ENCODE measurements around the gene TMEM236.

TMEM236 gene

DNA sequence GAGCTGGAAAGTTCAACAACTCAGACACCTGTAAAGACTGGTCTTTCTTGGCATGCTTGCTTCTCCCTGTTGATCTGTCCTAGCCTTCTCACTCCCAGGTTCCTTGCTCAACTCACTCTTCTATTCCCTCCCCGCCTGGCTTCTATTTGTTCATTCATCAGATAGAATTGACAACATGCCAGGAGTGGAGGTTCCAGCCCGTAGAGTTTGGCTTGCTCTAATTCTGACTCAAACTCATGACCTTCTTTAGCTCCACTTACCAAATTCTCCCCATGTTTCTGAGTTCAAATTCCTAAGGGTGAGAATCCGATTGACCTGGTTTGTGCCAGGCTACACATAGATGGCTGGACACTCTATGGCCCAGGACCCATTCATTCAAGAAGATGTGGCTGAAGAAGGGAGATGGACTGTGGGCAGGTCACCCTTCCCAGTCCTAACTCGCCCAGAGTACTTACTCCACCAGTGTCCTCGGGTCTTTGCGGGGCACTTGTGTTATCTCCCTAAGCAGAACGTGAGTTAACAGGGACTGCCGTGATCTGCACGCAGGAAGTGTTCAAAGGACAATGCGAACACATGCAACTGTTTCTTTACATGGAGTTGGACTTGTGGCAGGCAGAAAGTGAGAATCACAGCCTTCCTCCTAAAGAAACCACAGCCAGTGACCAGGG is 4.0 kb upstream of the TMEM236 start:
- in situ Hi-C loops (cut with HindIII; ENCODE audit: low pct_unique_long_range_greater_than_20kb, low sequenced_read_pairs): no loop called here
- no peak for TF ChIP-seq JUND (IDR thresholded peaks at IDR 0.05; ENCODE audit: low read depth)
- DNase-seq (ENCODE audit: low read depth in 1 of 2, low spot score in 1 of 2): peak in 1 of 2 experiments; percentile 31

DNA sequence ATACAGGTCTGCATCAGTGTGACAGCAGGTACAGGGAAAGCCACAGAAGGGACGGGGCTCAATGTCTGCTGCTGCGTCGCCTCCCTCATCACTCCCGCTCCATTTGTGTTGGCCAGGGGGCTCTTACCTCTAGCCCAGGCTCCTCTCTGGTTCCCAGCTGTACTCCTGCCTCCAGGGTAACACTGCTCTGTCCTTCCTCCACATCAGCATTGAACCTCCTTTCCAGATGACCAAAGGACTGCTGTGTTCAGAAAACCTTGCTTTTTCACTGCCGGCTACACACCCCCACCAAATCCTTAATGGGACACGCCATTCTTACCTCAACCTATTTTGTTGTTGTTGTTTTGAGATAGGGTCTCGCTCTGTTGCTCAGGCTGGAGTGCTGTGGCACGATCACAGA is 2.1 kb upstream of the TMEM236 start:
- no peak for TF ChIP-seq JUND (IDR thresholded peaks at IDR 0.05; ENCODE audit: low read depth)
- in situ Hi-C loops (cut with HindIII; ENCODE audit: low pct_unique_long_range_greater_than_20kb, low sequenced_read_pairs): no loop called here
- no peak for DNase-seq (ENCODE audit: low read depth in 1 of 2, low spot score in 1 of 2)

DNA sequence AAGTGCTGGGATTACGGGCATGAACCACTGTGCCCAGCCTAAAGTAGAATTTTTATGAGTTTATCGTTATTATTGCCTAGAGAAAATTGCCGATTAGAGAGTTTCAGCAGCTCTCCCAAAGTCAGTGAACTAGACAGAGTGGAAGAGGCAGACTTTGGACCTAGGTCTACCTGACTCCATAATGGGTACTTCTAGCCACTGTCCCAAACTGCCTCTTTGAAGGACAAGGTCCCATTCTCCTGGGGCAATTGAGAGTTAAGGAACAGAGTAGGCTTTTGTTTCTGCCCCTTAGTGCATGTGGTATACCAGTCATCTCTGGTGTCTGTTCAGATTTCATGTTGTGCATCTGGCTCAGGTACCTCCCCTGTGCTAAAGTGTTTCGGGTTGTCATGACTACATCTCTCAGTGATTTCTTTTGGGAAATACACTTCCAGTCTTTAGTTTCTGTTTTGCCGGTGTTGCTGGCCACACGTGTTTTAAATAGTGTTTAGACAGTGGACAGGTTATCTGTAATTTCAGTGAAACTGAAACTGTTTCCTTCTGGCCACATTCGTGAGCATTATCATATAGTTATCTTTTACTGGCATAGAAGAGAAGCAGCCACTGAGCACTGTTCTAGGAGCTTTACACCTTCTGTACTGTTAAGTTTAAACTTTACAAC is 4.7 kb downstream of the TMEM236 start:
- in situ Hi-C loops (cut with HindIII; ENCODE audit: low pct_unique_long_range_greater_than_20kb, low sequenced_read_pairs): no loop called here
- peak in 1 of 2 experiments; percentile 18 for DNase-seq (ENCODE audit: low read depth in 1 of 2, low spot score in 1 of 2)
- TF ChIP-seq JUND (IDR thresholded peaks at IDR 0.05; ENCODE audit: low read depth): no peak

DNA sequence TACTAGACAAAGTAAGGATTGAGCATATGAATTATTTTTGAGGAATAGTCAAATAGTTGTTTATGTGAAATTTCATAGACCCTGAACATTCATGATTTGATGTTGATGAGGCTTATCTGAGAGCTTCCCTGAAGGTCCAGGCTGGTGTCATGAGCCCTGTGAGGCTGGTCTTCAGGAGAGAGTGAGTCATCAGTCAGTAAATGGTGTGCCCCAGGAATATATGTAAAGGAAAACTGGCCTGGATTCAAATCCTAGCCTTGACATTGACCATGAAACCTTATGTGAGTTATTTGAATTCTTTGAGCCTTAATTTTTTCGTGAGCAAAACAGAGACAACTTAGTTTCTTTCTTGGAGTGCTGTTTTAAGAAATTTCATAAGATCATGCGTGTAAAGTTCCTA is 6.2 kb downstream of the TMEM236 start:
- in situ Hi-C loops (cut with HindIII; ENCODE audit: low pct_unique_long_range_greater_than_20kb, low sequenced_read_pairs): no loop called here
- no peak for TF ChIP-seq JUND (IDR thresholded peaks at IDR 0.05; ENCODE audit: low read depth)
- no peak for DNase-seq (ENCODE audit: low read depth in 1 of 2, low spot score in 1 of 2)

DNA sequence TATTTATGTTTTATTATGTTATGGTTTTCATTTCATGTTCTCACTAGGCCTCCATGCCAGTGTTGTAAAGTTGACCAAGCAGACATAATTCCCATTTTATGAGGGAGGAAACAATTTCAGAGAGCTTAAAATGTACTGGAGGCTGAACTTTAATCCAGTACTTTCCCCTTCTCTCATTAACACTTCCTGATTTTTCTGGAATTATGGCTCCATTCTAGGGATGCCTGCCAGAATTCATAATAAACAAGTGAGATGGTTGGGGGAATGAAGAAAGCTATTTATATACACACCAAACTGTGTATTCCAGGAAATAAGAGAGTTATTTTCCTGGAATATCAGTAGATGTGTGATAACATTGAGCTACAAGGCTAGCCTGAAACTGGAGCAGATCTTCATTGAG is 6.9 kb downstream of the TMEM236 start:
- in situ Hi-C loops (cut with HindIII; ENCODE audit: low pct_unique_long_range_greater_than_20kb, low sequenced_read_pairs): no loop called here
- DNase-seq (ENCODE audit: low read depth in 1 of 2, low spot score in 1 of 2): no peak
- TF ChIP-seq JUND (IDR thresholded peaks at IDR 0.05; ENCODE audit: low read depth): no peak

DNA sequence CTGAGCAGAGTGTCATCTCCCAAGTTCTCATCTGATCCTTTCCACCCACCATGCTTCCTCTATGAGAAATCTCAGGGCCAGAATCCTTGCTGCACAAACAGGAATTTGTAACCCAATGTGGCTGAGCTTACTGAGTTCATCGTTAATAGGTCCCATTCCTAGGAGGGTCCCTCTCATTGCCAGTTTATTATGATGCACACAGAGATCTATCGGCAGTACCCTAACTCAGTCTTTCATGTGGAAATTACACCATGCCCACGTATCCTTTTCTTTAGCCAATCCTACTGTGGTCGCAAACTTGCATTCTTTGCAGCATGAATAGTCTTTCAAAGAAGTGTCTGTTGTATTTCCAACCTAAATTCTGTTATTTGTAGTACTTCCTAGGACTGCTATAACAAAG is 12.1 kb downstream of the TMEM236 start:
- no peak for TF ChIP-seq JUND (IDR thresholded peaks at IDR 0.05; ENCODE audit: low read depth)
- no peak for DNase-seq (ENCODE audit: low read depth in 1 of 2, low spot score in 1 of 2)
- in situ Hi-C loops (cut with HindIII; ENCODE audit: low pct_unique_long_range_greater_than_20kb, low sequenced_read_pairs): no loop called here

DNA sequence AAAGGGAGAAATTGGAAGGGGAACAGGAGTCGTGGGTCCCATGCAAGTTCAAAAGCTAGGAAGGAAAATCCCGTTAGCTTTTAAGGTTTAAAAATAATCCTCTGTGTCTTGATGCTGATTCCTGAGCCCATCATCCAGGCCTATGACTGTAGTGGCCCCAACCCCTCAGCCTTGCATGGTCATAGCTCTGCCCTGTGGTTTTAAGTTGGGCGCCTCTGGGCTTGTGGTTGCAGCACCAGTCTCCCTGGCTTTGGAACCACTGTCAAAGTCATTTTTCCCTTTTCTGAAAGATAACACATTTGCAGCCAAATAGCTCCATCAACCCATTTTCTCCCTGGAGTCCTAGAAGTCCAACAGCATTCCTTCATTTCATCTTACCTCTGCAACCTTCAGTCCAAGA is 13.6 kb downstream of the TMEM236 start:
- no peak for DNase-seq (ENCODE audit: low read depth in 1 of 2, low spot score in 1 of 2)
- in situ Hi-C loops (cut with HindIII; ENCODE audit: low pct_unique_long_range_greater_than_20kb, low sequenced_read_pairs): no loop called here
- no peak for TF ChIP-seq JUND (IDR thresholded peaks at IDR 0.05; ENCODE audit: low read depth)

DNA sequence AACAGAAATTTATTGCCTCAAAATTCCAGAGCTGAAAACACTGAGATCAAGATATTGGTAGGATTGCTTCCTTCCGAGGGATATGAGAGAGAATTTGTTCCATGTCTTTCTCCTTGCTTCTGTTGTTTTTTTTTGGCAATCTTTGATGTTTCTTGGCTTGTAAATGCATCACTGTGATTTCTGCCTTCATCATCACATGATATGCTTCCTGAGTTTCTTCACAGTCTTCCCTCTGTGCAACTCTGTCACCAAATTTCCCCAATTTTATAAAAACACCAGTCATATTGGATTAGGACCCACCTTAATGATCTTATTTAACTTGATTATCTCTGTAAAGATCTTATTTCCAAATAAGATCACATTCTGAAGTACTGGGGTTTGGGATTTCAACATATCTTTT is 14.7 kb downstream of the TMEM236 start:
- TF ChIP-seq JUND (IDR thresholded peaks at IDR 0.05; ENCODE audit: low read depth): no peak
- in situ Hi-C loops (cut with HindIII; ENCODE audit: low pct_unique_long_range_greater_than_20kb, low sequenced_read_pairs): no loop called here
- DNase-seq (ENCODE audit: low read depth in 1 of 2, low spot score in 1 of 2): no peak

DNA sequence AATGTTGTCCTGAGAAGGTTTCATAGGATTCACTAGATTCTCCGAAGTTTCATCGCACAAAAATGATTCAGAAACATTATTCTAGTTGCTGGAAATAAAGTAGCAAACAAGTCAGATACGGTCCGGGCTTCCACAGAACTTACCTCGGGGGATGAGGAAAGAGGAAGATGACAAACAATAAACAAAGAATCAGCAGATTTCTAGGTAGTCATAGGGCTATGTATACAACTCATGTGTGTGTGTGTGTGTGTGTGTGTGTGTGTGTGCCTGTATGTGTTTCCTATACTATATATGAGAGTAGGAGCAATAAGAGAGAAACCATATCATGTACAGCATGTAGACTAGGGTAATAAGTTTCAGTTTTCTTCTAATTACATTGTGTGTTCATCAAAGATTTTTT is 16.5 kb downstream of the TMEM236 start:
- in situ Hi-C loops (cut with HindIII; ENCODE audit: low pct_unique_long_range_greater_than_20kb, low sequenced_read_pairs): no loop called here
- DNase-seq (ENCODE audit: low read depth in 1 of 2, low spot score in 1 of 2): no peak
- no peak for TF ChIP-seq JUND (IDR thresholded peaks at IDR 0.05; ENCODE audit: low read depth)

DNA sequence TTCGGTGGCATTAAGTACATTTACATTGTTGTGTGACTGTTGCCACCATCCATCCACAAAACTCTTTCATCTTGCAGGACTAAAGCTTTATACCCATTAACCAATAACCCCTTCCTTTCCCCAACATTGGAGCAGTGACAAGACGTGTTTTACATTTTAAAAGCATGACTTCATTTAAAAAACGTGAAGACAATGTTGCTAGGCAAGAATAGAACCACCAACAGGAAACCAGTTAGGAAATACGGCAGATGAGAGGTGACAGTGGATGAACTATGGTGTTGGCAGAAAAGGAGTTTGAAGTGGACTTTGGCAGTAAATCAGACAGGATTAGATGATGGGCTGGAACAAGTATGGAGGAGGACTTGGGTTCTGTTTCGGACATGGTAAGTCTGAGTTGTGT is 17.0 kb downstream of the TMEM236 start:
- no peak for TF ChIP-seq JUND (IDR thresholded peaks at IDR 0.05; ENCODE audit: low read depth)
- in situ Hi-C loops (cut with HindIII; ENCODE audit: low pct_unique_long_range_greater_than_20kb, low sequenced_read_pairs): no loop called here
- DNase-seq (ENCODE audit: low read depth in 1 of 2, low spot score in 1 of 2): peak in 1 of 2 experiments; percentile 28

DNA sequence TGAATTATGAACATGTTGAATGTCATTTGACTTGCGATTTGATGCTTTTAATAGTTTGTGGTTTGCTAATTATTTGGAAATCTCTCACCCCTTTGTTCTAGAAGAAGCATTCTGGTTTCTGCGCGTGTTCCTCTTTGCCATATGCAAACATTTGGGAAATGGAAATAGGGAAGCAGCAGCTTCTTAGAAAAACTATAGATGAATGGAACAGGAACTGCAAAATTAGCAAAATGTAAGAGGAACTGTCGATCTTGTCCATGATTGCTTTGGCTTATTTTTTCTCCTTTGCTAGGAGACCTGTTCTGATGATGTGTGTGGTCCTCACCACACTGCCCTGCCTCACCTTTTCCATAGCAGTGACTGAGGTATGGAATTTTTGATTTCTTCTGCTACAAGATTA is 19.0 kb downstream of the TMEM236 start:
- in situ Hi-C loops (cut with HindIII; ENCODE audit: low pct_unique_long_range_greater_than_20kb, low sequenced_read_pairs): no loop called here
- no peak for DNase-seq (ENCODE audit: low read depth in 1 of 2, low spot score in 1 of 2)
- no peak for TF ChIP-seq JUND (IDR thresholded peaks at IDR 0.05; ENCODE audit: low read depth)

DNA sequence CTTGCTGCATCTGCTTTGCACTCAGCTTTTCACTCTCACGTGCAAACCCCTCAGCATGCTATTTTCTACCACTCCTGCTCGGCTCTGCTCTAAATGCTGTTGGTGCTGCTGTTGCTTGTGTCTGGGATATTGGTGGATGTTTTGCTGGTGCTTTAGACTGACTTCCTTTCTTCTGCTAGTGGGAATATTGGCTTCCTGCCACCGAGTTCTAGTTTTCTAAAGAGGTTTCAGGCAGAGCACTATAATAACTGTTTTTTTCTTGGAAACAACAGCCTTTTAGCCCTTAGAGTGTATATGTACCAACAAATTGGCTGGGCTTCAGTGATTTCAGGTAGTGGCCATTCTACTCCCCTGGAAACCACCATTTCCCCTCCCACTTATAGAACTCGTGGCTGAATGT is 27.8 kb downstream of the TMEM236 start:
- DNase-seq (ENCODE audit: low read depth in 1 of 2, low spot score in 1 of 2): no peak
- no peak for TF ChIP-seq JUND (IDR thresholded peaks at IDR 0.05; ENCODE audit: low read depth)
- in situ Hi-C loops (cut with HindIII; ENCODE audit: low pct_unique_long_range_greater_than_20kb, low sequenced_read_pairs): no loop called here

DNA sequence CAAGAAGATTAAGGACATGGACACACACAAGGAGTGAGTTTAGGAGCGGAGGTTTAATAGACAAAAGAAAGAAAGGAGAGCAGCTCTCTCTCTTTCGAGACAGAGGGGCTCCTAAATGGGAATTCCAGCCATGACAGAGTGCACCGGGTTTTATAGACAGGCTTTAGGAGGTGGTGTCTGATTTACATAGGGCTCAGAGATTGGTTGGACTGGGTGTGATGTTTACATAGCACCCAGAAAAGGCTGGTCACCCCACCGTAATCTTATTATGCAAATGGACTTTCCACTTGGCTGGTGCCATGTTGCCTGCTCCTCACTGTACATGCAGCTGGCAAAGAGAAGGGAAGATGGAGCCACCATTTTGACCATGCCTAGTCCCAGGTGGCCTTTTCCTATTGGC is 28.7 kb downstream of the TMEM236 start:
- no peak for TF ChIP-seq JUND (IDR thresholded peaks at IDR 0.05; ENCODE audit: low read depth)
- no peak for DNase-seq (ENCODE audit: low read depth in 1 of 2, low spot score in 1 of 2)
- in situ Hi-C loops (cut with HindIII; ENCODE audit: low pct_unique_long_range_greater_than_20kb, low sequenced_read_pairs): no loop called here

DNA sequence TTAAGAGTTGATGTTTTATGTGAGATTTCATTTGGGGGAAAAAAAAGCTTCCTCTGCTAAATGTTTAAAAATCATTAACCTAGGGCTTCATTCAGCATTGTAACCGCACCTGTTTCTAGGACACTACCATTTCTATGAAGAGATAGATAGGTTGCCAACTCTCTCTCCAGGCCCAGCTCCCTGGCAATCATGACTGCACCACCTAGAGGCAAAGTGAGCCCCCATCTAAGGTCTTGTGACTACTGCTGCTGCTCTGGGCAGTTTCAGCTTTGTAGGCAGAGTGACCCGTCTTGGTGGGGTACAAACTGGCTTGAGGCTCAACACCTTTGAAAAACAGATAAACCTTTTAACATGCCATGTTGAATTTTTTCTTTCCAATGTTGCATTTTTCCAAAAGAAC is 29.9 kb downstream of the TMEM236 start:
- DNase-seq (ENCODE audit: low read depth in 1 of 2, low spot score in 1 of 2): no peak
- TF ChIP-seq JUND (IDR thresholded peaks at IDR 0.05; ENCODE audit: low read depth): no peak
- in situ Hi-C loops (cut with HindIII; ENCODE audit: low pct_unique_long_range_greater_than_20kb, low sequenced_read_pairs): no loop called here

Data from T47D (cell line).